Activated CD8-positive, alpha-beta memory T cell treated with anti-CD3 and anti-CD28 coated beads, Interleukin-2, amount 50 U/mL, for 4 hours (primary cell): ENCODE data around the gene HOXD9.

Experiments
- DNase-seq: peaks from one replicate; pipeline ENCODE4 v3.0.0-alpha.2; 2020

Gene HOXD9

GRCh38 chr2:176126929-176127773 lies 4.6 kb downstream of the HOXD9 start:
- DNase-seq = peak; percentile 74

DNA sequence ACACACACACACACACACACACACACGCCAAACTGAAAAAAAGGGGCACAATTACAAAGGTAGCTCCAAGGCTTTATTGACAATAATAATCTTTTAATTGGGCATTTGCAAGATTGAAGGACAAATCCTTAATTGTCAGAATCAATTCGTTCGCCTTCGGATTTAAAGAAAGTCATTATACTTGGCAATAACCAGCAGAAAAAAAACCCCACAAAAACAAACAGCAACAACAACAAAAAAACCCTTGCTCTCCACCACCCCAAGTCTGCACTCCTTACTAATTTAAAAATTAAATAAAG lies 5.2 kb downstream of the HOXD9 start:
- no peak for DNase-seq

DNA sequence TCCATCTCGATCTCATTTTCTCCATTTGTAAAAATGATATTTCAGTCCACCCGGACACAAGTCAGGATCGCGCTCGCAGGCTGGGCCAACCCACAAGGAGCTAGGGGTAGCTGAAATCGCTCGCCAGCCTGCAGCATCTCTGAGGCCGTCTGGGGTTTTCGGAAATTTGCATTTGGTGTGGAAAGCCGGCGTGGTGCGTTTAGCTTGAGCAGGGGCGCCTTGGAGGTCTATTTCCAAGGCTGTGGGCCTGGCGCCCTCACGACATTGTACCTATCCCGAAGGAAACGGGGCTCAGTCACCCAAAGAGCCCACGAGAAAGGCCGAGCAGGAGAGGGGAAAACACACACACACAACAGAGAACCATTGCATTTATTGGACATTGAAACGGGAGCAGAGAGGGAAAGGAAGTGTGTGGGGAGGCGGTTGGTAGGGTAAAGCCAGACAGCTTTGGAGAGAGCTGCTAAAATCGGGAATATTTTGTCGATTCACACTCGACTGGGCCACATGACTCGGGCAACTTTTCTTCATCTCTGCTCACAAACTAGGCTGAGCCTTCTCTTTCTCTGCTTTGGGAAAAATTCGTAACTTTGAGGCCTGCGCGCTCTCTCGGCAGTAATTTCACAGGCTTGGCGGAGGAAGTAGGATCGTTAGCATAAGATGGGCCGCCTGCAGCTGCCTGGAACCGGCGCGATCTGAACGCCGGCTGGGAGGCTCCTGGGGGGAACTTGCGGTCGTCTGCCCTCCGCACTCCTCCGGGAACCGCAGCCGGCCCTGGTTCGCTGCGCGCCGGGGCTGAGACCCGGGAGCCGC lies 5.9 kb downstream of the HOXD9 start:
- DNase-seq = no peak

DNA sequence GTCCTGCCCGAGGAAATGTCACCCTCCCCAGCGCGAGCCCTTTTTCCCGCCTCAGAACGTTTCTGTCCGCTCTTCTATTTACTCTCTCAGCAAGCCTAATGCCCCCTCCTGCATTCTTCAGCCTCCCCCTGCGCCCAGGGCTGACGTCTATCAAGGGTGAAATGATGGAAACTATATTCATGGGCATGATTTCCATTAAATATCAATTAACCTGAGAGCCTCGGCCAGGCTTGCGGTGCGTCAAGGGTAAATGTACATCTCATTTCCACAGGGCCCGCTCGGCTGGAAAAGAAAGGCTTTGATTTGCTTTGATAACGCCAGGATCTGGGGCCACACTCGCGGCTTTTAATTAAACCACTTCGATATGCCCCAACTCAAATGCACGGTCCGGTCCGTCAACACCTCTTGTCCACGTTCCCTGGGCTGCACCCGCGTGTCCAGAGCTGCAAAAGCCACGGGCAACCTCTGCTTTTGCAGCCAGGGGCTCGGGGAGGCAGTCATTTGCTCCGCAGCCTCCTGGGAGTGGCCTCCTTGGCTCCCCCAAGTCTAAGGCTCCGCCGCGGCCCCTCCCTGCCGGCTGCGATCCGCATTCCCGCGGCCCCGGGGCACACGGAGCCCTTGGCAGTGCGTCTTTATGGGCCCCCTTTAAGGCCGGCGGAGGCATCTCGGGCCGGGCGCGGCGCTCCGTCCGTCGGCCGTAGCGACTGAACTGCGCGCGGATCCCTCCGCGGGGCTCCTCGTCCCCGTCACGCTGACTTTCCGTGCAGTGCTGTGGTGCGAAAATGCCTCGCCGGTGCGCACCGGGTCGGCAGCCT lies 6.7 kb downstream of the HOXD9 start, which contains the start of gene HOXD8:
Gene HOXD8 (plus strand): TSS at position 724 of the 815 bp plus-strand sequence. CDS start 662 bp downstream, outside the sequence.
- DNase-seq = no peak

DNA sequence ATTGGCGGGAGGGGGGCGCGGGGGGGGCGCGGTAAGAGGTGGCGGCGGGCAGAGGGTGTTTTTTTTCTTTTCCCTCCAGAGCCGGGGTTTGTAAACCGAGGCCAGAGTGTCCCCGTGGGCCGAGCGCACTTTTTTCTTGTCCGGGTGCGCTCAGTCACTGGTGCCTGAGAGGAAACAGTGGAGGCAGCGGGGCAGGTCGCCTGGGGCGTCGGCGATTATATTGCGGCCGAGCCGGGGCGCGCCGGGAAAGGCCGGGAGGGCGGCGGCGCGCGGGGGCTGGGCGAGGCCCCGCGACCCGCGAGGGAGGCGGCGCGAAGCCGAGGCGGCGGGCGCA lies 7.3 kb downstream of the HOXD9 start:
- no peak for DNase-seq

DNA sequence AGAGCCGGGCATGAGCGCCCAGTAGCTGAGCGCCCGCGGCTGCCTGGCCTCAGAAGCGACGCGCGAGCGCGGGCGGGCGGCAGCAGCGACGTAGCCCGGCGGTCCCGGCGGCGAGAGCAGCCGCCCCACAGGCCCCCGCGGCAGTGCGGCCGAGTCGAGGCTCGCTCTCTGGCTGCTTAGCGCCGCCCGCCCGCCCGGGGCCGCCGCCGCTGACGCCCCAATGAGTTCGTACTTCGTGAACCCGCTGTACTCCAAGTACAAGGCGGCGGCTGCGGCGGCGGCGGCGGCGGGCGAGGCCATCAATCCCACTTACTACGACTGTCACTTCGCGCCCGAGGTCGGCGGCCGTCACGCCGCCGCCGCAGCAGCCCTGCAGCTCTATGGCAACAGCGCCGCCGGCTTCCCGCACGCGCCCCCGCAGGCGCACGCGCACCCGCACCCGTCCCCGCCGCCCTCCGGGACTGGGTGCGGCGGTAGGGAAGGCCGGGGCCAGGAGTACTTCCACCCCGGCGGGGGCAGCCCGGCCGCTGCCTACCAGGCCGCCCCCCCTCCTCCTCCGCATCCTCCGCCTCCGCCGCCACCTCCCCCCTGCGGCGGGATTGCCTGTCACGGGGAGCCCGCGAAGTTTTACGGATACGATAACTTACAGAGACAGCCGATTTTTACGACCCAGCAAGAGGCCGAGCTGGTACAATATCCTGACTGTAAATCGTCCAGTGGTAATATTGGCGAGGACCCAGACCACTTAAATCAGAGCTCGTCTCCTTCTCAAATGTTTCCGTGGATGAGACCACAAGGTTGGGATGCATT lies 7.8 kb downstream of the HOXD9 start:
- no peak for DNase-seq

DNA sequence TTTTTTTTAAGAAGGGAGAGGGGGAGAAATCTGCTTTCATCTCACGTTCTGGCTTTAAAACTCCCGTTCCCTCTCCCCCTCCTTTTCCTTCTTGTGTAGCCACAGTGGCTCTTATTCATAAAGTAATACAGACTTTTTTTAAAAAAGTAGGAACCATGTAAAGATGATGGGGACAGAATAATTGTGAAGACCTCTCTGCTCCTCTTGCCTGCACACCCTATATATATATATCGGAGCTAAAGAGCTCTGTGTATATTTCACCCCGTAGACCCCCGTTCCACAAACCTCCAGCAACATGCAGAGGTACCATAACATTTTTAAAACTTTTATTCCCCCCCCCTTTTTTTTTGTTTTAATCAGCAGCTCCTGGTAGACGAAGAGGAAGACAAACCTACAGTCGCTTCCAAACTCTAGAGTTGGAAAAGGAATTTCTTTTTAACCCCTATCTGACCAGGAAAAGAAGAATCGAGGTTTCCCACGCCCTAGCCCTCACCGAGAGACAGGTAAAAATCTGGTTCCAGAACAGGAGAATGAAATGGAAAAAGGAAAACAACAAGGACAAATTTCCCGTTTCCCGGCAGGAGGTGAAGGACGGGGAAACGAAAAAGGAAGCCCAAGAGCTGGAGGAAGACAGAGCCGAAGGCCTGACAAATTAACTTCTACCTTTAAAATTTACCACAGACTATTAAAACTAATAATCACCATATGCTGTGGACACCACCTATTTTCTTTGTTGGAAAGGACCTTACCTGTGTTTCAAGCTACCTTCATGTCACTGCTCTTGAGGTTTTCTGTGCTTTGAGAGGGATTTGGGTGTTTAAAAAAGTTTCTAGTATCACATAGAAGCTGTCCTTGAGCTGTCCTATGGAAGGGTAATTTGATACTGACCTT lies 8.7 kb downstream of the HOXD9 start:
- no peak for DNase-seq

- DNase-seq = no peak
These were observed 9.3 kb downstream of the HOXD9 start for GRCh38 chr2:176131848-176132158.

DNA sequence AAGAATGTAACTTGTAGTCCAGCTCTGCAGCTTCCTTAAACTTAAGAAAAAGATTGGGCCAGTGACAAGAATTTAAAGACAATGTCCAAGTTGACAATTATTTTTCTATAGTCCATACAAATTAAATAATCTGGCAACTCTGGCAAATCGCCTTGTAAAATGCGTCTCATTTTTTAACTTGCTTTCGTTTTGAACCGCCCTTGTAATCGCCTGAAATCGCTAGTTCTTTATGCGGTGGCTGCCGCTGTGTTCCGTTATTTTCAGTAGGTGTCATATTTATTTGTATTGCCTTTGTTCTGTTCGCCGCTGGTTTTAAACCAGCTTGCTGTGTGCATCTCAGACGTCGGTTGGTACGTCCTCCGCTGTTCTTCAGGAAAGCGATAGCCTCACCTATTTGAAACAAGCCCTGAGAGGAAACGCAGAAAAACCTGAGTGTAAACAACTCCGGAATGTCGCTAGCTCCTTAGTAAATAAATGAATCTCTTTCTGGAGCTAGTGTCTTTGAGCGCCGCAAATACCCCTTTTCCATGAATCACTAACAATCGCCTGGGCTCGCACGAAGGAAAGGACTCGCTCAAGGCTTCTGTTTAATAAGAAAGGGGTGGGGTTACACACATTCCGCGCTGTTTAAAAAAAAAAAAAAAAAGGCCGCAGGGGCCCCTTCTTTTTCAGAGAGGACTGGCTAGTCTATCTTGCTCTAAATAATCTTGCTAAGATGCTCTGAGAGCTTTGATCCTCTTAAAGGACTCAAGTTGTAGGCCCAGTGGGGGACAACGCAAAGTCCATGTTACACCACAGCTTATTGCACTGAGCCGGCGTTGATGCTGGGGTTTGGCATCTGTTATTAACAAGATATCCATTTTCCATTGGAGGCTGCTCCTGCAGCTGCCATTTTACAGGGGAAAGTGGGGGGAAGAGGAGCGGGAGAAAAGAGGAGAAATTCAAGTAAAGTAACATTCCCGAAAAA lies 10.0 kb downstream of the HOXD9 start:
- DNase-seq = no peak

- no peak for DNase-seq
These were observed 10.9 kb downstream of the HOXD9 start for GRCh38 chr2:176133389-176133788.

DNA sequence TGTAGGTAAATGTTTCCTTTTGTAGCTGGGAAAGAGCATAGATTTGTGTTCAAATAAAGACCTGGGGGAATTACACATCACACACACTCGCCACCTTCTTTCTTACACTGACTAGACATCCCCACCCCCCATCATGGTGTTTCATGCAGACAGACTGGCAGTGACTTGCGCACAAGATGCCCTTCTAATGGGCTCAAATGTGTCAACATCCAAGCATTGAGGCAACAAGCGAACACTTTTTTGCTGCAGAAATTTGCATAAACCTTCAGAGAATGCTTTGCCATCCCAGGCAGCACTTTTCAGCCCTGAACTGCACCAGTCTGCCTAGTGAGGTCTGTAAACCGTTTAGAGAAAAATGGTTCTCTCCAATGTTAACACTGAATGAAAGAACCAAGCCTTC lies 11.5 kb downstream of the HOXD9 start:
- no peak for DNase-seq

GRCh38 chr2:176135035-176135440 lies 12.5 kb downstream of the HOXD9 start:
- DNase-seq = no peak

DNA sequence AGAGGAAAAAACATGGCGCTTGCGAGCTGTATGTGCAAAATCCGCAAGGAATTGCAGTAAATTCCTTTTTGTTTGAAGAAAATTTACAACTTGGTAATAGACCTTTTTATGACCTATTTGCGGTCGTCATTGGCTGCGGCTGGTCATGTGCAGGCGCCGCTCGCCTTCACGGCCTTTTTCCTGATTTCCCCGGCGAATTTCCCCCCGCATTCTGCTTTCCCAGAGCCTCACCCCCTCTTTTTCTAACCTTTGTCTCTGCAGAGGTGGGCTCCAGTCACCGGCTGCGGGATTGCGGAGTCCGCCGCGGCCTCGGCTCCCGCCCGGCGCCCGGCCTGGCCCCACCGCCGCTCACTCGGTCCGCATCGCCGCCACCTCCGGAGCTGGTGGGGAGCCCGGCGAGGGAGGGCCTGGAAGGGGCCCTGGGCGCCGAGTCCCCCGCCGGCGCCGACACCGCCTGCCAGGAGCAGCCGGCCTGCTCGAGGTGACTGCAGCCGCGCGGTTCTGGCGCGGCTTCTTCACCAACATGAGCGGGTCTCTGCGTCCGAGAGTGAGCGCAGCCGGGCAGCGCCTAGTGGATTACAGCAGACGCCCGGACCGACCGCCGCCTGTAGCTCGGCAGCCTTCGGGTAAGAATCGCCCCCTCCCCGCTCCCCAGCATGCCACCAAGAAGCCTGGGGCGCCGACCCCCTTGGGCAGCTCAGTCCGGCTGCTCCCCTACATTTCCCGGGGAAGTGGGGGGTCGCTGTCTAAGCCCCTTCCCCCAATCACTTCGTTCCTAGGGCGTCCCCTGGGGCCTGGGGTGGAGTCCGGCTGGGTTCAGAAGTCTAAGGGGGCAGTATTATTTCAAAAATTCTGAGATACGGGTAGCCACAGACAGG lies 14.1 kb downstream of the HOXD9 start:
- DNase-seq = no peak

- DNase-seq = no peak
These were observed 14.7 kb downstream of the HOXD9 start for GRCh38 chr2:176137252-176137580.

- DNase-seq = no peak
These were observed 15.4 kb downstream of the HOXD9 start for GRCh38 chr2:176137906-176138305.

DNA sequence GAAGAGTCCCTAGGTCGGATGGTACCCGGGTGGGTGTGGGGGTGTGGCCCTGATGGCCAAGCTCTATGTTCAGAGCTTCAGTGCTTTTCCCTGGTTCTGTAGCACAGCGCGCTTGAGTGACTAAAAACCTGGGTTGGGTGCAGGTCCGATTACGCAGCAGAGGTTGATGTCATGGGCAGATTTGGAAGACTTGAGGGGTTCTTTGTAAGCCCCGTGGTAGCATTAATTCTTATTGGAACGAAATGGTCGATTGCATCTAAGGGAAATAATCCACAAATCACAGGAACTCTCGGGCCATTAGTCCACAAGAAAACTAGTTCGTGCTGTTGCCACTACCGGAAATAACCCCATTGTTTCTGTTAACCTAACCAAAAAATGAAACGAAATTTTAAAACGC lies 16.0 kb downstream of the HOXD9 start:
- peak; percentile 9 for DNase-seq

GRCh38 chr2:176138923-176139660 lies 16.6 kb downstream of the HOXD9 start:
- peak; percentile 7 for DNase-seq

GRCh38 chr2:176139661-176140512 lies 17.4 kb downstream of the HOXD9 start:
- no peak for DNase-seq
